T1000 (cell line): ENCODE data around the gene CRB3.

Source experiments
- DNase-seq: peaks from one replicate; lab custom pipeline; 2025; ENCODE audit warnings: mixed read lengths; lab: John Stamatoyannopoulos, UW

Gene CRB3

DNA sequence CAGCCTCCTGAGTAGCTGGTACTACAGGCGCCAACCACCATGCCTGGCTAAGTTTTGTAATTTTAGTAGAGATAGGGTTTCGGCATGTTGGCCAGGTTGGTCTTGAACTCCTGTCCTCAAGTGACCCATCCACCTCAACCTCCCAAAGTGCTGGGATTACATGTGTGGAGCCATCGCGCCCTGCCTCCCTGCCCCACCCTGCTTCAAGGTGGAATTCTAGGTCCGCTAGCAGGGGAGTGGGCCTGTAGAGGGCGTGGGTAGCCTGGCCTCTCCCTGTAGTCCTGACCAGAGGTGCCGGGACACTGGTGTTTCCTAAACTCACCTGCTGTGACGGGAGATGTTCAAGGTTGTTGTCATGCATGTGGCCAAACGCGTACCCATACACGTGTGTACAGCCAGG lies 30.9 kb upstream of the CRB3 start:
- DNase-seq: no peak

GRCh38 chr19:6433663-6434062 lies 30.4 kb upstream of the CRB3 start, which contains the start of gene SLC25A41:
Gene SLC25A41, minus strand, starts transcription at chr19:6433763. Its CDS starts 70 bp downstream, at chr19:6433693.
- DNase-seq: no peak

DNA sequence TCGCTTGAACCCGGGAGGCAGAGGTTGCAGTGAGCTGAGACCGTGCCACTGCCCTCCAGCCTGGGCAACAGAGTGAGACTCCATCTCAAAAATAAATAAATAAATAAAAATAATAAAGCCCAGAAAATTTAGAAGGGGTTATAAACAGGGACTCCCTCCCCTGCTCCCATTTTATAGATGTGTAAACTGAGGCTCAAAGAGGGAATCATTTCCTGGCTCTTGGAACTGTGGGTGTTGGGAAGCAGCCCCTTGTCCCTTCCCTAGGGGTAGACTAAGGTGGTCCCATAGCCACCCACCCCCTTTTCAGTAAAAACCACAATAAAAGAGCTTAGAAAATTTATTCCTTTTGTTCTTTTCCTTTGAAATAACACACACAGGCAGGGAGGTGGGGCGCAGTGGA lies 24.3 kb upstream of the CRB3 start:
- no peak for DNase-seq

DNA sequence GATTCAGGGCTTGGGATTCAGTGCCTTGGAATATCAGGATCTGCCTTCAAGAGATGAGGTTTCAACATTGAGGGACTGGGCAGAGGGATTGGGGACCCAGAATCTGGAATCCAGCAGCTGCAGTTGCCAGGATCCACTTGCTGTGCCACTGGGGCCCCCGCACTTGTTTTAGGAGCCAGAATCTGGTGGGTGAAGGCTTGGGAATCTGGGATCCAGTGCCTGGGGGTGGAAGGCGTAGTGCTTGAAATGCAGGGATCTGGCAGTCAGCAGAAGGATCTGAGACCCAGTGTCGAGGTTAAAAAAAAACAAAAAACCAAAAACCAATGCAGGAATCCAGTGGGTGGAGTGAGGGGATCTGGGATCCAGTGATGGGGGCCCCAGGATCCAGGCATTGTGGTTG lies 23.2 kb upstream of the CRB3 start:
- DNase-seq: no peak

DNA sequence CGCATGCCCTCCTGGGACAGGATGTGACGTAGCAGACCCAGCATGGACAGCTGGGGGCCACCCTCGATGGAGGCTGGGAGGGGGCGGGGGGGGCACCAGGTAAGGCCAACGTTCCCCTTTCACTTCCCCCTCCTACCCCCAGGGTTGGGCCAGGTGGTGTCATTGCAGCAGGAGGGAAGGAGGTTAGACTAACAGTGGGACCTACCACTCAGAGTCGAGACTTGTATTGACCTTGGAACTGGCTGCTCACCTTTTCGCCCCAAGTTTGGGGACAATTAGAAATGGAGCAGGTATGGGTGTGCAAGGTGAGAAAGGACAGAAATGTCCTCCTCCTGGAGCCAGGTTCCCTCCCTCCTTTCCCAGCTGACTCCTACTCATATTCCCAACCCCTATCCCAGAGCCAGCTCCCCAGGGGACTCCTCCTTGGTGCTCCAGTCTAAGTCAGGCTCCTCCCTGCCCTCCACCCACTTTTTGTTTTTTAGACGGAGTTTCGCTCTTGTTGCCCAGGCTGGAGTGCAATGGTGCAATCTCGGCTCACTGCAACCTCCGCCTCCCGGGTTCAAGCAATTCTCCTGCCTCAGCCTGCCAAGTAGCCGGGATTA lies 21.9 kb upstream of the CRB3 start:
- DNase-seq: no peak

DNA sequence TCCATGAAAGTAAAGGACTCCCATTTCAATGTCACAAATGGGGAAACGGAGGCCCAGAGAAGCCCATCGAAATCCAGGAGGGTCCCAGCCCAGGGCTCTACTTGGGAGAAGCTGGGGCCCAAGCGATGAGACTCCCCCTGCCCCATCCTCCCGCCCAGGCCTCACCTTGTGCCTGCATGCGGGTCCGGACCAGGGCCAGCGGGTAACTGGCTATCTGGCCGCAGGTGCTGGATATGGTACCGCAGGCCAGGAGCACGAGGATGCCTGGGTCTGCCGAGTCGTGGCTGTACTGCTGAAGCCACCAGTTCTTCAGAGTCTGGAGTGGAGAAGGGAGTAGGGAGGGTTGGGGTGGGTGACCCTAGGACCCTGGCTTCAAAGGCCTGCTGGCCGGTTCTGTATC lies 20.1 kb upstream of the CRB3 start:
- no peak for DNase-seq

DNA sequence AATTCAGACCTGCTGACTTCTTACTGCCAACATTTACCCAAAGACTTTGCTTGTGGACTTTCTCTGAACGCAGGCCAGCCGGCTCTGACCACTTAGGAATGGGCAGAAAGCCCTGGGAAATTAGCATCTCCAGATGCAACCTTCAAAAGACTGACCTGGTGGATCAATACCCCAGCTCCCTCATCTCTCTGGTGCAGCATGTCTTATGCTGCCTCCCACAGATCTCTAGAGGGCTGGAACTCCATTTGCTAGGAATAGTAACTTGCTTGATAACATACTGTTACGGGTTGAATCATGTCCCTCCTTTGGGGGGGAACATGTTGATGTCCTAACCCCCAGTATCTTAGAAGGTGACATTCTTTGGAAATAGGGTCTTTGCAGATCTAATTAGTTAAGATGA lies 17.6 kb upstream of the CRB3 start:
- DNase-seq: no peak

GRCh38 chr19:6448045-6448444 lies 16.0 kb upstream of the CRB3 start:
- DNase-seq: no peak

DNA sequence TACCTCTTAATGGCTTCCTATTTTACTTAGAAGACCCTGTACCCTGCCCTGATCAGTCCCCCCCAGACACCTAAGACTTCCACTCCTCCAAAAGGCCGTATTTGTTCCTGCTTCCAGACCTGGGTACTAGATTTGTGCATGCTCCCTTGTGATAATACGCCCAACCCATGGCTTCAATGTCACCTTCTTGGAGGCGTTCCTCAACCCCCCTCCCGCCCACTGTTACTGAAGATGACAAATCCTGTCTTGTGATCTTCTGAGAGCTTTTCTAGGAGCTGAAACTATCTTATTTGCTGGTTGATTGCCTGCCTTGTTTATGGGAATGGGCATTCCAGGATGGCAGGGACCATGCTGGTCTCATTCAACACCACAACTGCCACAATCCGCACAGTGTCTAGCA lies 13.9 kb upstream of the CRB3 start:
- DNase-seq: no peak

DNA sequence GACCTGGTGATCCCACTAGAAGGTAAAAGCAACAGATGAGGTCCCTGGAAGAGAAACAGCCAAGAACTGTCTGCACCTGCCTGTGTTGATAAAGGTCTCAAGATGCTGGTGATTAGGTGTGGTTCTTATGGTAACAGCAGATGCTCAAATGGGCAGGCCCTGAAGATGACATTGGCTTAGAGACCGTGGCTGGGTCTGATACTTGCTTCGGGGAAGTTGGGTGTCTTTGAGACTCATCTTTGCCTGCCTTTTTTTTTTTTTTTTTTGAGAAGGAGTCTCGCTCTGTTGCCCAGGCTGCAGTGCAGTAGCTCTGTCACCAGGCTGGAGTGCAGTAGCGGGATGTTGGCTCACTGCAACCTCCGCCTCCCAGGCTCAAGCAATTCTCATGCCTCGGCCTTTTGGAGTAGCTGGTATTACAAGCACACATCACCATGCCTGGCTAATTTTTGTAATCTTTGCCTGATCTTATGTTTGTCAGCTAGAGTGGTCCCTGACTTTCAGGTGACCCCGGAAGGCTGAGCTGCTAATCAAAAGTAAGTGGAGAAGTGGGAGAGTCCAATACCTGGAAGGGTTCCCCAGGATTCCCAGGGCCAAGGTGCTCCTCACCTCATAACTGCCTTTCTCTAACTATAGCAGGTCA lies 12.4 kb upstream of the CRB3 start:
- no peak for DNase-seq

- DNase-seq: no peak
Observed at GRCh38 chr19:6452223-6452614, 11.9 kb upstream of the CRB3 start.

GRCh38 chr19:6452899-6453298 lies 11.2 kb upstream of the CRB3 start:
- no peak for DNase-seq

- no peak for DNase-seq
Observed at GRCh38 chr19:6453951-6454565, 10.0 kb upstream of the CRB3 start.

GRCh38 chr19:6455924-6456323 lies 8.1 kb upstream of the CRB3 start:
- no peak for DNase-seq

- DNase-seq: no peak
Observed at GRCh38 chr19:6457958-6458694, 5.9 kb upstream of the CRB3 start.

- no peak for DNase-seq
Observed at GRCh38 chr19:6458695-6459261, 5.3 kb upstream of the CRB3 start.

- DNase-seq: peak; percentile 44
Observed at GRCh38 chr19:6459262-6460098, 4.6 kb upstream of the CRB3 start, which contains the start of gene SLC25A23. Gene SLC25A23, minus strand, starts transcription at chr19:6459792. Its CDS starts 164 bp downstream, at chr19:6459628.

- DNase-seq: peak; percentile 93
Observed at GRCh38 chr19:6460099-6460884, 3.8 kb upstream of the CRB3 start.

- no peak for DNase-seq
Observed at GRCh38 chr19:6465006-6465405, 935 bp downstream of the CRB3 start.

DNA sequence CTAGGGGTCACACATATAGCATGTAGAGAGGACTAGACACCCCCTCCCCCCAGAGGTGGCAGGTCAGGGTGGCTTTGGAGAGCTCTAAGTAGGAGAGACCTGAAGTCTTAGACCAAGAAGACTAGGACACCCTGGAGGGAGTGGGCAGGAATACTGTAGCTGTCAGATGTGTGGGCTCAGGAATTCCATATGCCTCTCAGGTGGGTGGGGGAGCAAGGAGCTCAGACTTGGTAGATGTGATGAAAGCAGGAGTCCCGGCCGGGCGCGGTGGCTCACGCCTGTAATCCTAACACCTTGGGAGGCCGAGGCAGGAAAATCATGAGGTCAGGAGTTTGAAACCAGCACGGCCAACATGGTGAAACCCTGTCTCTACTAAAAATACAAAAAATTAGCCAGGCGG lies 1.6 kb downstream of the CRB3 start:
- no peak for DNase-seq
